ENCODE results near the gene TAS2R46.
"Not testable (repeated sequence)": the region's sequence is repeated elsewhere in the genome, so short reads cannot be mapped to it uniquely, and the experiment has no call there.

The TAS2R46 gene, protein sequence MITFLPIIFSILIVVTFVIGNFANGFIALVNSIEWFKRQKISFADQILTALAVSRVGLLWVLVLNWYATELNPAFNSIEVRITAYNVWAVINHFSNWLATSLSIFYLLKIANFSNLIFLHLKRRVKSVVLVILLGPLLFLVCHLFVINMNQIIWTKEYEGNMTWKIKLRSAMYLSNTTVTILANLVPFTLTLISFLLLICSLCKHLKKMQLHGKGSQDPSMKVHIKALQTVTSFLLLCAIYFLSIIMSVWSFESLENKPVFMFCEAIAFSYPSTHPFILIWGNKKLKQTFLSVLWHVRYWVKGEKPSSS

DNA sequence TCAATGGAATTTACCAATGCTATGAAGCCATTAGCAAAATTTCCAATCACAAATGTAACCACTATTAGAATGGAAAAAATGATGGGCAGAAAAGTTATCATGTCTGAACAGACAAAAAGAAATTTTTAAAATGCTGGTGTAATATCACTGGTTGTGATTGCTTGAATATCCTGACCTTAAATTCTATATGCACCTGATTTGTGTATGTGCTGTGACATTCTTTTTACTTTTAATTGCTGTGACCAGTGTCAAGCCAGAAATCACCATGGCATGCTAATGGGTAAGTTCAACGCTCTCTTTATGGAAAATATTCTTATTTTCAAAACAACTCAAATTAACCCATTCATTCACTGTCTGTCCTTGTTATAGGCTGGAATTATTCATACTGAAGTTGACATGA, at the start of gene TAS2R46:
TSS of gene TAS2R46 (minus strand) at position 101 of the 400 bp plus-strand sequence. CDS start at position 101, 0 bp downstream.
- DNase-seq = not testable (repeated sequence)

DNA sequence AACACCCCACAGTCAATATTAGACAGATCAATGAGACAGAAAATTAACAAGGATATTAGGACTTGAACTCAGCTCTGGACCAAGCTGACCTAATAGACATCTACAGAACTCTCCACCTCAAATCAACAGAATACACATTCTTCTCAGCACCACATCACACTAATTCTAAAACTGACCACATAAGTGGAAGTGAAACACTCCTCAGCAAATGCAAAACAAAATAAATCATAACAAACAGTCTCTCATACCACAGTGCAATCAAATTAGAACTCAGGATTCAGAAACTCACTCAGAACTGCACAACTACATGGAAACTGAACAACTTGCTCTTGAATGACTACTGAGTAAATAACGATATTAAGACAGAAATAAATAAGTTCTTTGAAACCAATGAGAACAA, 49.1 kb upstream of the TAS2R46 start:
- not testable (repeated sequence) for DNase-seq

GRCh38 chr12:11108862-11109261, 46.8 kb upstream of the TAS2R46 start:
- DNase-seq = no peak

DNA sequence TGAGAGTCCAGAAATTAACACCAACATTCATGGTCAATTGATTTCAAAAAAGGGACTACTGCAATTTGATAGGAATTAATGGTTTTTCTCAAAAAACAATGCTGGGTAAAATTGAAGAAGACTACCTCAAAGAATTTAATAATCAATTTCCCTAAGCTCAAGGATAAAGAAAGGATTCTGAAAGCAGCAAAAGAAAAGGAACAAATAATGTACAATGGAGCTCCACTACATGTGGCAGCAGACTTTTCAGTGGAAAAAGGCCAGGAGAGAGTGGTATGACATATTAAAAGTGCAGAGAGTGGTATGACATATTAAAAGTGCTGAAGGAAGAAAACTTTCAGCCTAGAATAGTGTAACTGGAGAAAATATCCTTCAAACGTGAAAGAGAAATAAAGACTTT, 45.6 kb upstream of the TAS2R46 start:
- no peak for DNase-seq

DNA sequence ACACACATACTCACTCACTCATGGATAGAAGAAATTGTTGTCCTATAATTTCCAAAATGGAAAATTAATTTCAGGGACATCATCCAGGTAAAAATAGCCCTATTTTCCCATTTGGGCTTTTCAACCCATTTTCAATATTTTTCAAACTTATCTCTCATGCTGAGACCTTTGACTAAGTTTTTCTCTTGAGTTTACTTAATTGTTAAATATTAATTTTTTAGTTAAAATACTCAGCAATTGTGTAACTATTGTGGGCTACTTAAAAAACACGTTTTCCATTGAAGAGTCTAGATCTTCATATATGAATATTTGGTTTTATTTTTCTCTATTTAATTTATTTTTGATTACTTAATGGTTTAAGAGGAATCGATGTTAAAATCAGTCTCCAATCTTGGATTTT, 44.2 kb upstream of the TAS2R46 start:
- no peak for DNase-seq

- no peak for DNase-seq
Observed at GRCh38 chr12:11105546-11105945, 43.5 kb upstream of the TAS2R46 start.

- not testable (repeated sequence) for DNase-seq
Observed at GRCh38 chr12:11094910-11095309, 32.8 kb upstream of the TAS2R46 start.

- no peak for DNase-seq
Observed at GRCh38 chr12:11092128-11092527, 30.0 kb upstream of the TAS2R46 start, which contains the start of gene TAS2R43. Gene TAS2R43 (minus strand): TSS chr12:11092313. CDS start chr12:11092229, 84 bp downstream.

DNA sequence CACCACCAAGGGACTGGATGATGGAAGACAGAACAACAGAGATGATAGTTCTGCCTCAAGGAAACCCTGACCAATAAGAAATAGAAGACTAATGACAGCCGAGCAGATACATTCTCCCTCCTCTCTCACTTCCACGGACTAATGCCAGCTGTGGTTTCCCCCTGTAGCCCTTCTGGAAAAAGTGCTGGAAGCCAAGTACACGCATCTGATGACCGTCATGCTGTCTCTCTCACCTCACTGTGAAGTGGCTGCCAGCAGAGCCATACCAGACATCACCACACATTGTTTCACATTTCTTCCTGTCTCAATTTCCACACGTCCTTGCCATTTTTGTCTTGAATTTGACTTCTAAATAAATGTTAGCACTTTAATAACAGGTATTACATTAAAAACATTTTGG, 27.2 kb upstream of the TAS2R46 start:
- no peak for DNase-seq

- no peak for DNase-seq
Observed at GRCh38 chr12:11085419-11085818, 23.3 kb upstream of the TAS2R46 start.

- DNase-seq = no peak
Observed at GRCh38 chr12:11081987-11082386, 19.9 kb upstream of the TAS2R46 start.

- DNase-seq = no peak
Observed at GRCh38 chr12:11078246-11078645, 16.2 kb upstream of the TAS2R46 start.

DNA sequence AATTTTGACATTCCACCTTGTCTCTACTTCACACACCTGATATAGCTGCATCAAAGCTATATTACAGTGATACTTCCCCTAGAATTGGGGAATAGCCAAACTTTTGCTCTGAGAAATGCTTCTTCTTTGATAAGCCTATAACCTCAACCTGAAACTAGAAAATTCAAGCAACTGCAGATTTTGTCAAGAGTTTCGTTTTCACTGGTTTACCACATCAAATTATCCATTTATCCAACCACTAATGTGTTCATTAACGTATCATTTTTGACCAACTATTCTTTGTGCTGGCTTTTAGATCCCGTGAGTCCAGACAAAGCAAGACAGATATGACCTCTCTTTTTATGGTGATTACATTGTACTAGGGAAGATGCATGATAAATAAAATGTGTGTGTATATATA, 13.5 kb upstream of the TAS2R46 start:
- DNase-seq = no peak

DNA sequence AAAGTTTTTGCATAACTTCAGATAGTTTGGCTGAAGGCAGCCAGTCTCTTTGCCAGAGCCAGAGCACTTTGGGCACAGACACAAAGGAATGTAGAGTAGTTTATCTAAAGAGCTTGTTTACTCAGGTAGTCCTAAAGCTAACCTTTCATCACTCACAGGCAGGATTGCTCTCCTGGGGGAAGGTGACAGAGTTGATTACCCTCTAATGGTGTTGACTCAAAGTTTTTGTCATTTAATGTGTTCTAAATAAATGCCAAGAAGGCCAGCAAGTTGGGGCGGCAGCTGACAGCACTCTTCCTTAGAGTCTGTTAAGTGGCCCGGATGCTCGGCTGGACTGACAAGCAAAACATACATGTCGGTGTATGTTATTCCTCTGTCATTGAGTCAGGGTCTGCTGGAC, 9.3 kb upstream of the TAS2R46 start:
- no peak for DNase-seq

DNA sequence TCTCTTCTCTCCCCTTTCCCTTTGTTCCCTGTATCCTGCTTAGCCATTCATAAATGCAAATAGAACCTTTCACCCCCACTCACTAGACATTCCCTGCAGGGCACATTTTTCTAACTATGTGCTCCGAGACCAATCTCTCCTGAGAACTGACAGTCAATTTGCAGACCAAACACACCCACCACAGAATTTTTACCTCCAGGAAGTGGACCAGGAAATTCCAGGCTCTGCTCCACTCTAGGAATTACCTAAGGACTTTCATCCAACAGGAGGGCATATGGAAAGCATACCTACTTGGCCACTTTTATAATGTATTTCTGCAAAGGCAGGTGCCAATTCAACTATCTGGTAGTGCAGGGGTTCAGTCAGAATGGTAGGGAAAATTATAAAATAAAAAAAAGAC, 8.9 kb upstream of the TAS2R46 start:
- no peak for DNase-seq

DNA sequence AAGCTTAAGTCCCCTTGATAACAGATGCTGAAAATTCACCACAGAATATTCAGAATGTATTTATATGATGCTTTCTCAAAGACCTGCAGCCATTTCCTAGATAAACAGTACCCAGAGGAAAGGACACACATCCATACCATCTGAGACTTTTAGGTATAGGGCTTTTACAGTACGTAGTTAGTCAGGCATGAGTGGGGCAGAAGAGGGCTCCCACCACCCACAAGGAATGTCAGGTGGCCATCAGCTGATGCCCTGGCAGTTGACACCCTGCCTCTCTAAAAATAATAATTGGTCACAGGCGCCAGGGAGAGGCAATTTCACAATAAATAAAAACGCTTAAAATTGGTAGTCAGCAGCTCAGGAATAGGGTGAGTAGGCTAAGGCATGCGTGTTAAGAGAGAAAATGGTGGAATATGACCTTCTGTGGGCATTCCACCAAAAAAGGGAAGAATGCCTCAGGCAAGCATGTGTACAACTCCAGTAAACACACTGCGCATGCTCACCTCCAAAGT, 7.8 kb upstream of the TAS2R46 start:
- no peak for DNase-seq

GRCh38 chr12:11067514-11067913, 5.4 kb upstream of the TAS2R46 start:
- no peak for DNase-seq

- no peak for DNase-seq
Observed at GRCh38 chr12:11059784-11060183, 2.3 kb downstream of the TAS2R46 start.

DNA sequence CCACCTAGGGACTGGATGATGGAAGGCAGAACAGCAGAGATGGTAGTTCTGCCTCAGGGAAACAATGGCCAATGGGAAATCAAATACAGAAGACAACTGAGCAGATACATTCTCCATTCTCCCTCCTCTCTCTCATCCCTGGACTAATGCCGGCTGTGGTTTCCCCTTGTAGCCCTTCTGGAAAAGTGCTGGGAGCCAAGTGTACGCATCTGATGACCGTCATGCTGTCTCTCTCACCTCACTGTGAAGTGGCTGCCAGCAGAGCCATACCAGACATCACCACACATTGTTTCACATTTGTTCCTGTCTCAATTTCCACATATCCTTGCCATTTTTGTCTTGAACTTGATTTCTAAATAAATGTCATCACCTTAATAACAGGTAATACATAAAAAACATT, 3.1 kb downstream of the TAS2R46 start:
- no peak for DNase-seq

GRCh38 chr12:11055306-11055705, 6.8 kb downstream of the TAS2R46 start:
- no peak for DNase-seq

DNA sequence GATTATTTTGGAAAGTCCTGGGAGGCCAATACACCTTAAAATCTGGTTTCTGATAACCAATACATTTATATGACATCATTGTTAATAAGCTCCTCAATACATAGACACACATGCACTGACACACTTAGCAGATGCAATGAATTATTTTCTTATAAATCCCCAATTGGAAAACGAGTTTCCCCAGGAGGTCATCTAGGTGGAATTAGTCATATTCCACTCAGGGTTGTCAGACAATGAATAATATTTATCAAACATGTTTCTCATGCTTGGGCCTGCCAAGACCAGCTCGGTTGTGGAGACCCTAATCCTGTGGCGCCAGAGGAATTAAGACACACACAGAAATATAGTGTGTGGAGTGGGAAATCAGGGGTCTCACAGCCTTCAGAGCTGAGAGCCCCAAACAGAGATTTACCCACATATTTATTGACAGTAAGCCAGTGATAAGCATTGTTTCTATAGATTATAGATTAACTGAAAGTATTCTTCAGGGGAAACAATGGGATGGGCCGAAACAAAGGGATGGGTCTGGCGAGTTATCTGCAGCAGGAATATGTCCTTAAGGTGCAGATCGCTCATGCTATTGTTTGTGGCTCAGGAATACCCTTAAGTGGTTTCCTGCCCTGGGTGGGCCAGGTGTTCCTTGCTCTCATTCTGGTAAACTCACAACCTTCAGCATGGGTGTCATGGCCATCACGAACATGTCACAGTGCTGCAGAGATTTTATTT, 12.1 kb downstream of the TAS2R46 start:
- DNase-seq = not testable (repeated sequence)

DNA sequence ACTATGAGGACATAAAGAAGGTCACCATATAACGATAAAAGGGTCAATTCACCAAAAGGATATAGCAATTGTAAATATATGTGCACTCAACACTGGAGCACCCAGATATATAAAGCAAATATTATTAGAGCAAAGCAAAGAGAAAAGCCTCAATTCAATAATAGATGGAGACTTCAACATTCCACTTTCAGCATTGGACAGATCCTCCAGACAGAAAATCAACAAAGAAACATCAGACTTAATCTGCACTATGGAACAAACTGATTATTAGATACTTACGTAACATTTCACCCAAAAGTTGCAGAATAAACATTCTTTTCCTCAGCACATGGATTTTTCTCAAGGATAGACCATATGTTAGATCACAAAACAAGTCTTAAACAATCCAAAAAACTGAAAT, 20.7 kb downstream of the TAS2R46 start:
- DNase-seq = not testable (repeated sequence)

GRCh38 chr12:11040162-11040561, 21.9 kb downstream of the TAS2R46 start:
- DNase-seq = no peak

DNA sequence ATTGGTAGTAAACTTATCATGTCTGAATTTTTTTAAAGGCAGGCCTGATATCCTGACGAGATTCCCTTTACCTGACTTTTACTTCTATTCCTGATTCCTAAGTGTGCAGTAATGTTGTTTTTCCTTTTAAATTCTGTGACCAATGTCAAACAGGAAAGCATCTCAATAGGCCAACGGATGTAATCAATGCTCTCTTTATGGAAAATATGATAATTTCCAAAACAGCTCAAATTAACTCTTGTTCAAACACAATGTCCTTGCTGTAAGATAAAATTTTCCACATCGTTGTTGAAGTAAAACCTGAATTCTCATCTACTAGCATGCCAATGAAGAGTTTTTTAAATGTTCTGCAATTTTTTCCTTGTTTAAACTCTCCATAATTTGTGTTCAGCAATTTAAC, 22.9 kb downstream of the TAS2R46 start:
- DNase-seq = no peak
